ENCODE measurements around the gene RAB25. TPM values are rescaled to one million over a fixed set of nuclear protein-coding genes. Genes with fewer than 3 reads are reported as not detected.
A peak's percentile ranks its signal among the peaks of the same experiment; 100 is the strongest.

Gene RAB25
- total and polyA plus RNA-seq, 4 donors, result 0.67 to 2.0 (median 0.92) TPM

GRCh38 chr1:156091610-156092009, 30.6 kb downstream of the RAB25 start:
- WGBS, result 79% methylated on average over 2 of the region's 2 CpGs

DNA sequence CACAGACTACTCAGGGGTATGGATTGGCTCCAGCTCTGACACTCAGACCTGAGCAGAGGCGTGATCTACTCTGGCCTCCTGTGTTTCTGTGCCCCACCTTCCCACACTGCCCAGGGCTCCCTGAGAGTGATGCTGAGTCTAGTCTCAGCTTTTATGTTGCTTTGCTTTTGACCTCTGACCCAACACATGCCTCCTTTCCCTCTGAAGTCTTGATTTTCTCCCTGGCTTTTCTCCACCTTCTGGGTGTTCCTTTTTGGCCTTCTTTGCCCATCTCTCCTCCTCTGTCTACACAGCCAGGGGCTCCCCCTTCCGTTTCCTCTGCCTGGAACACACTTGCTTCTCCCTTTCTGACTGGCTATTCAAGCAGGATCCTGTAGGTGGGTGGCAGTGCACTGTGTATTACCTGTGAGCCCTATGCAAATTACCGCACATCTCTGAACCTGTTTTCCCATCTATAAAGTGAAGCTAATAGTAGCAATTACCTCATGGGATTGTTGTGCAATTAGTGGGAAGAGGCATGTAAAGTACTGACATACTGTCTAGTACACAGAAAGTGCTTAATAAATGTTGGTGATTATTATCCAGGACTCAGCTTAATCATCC, 35.0 kb downstream of the RAB25 start:
- Histone ChIP-seq H3K9ac (ENCODE audit: low read depth in 1 of 2, low read length in 2 of 2) (no peak overlapping the region), H3K9me3 (ENCODE audit: control insufficient read depth in 4 of 4, low read length in 3 of 4) (no peaks in the 10 kb centered on the region), H3K27ac (ENCODE audit: low read depth in 1 of 2, low read length in 2 of 2) (peak overlapping the region in 1 of 2 donors; percentile 35), H3K27me3 (ENCODE audit: control insufficient read depth in 4 of 4, insufficient read depth in 4 of 4, low read length in 3 of 4) (no peaks in the 10 kb centered on the region), H3K4me1 (ENCODE audit: control insufficient read depth in 4 of 4, insufficient read depth in 4 of 4, low read length in 3 of 4) (peaks cover 0 to 3% (median 2%) of the 10 kb centered on the region in 4 donors), H3K36me3 (ENCODE audit: control insufficient read depth in 4 of 4, insufficient read depth in 3 of 4, low read depth in 1 of 4, low read length in 3 of 4) (no peaks in the 10 kb centered on the region), H3K4me3 (ENCODE audit: low read depth in 1 of 3, low read length in 3 of 3) (no peak overlapping the region)
- TF ChIP-seq FOXA2 (IDR thresholded peaks at IDR 0.05), result no peak
- no peak for DNase-seq (ENCODE audit: low spot score)
- 90% methylated on average over 3 of the region's 3 CpGs for whole genome bisulfite sequencing

More at GRCh38 chr1:156091610-156092009, 30.6 kb downstream of the RAB25 start:
- no peak for TF ChIP-seq RAD21 (IDR thresholded peaks at IDR 0.05)
- no peak overlapping the region for H3K4me3 ChIP-seq (ENCODE audit: low read depth in 1 of 3, low read length in 3 of 3)
- H3K9ac ChIP-seq (ENCODE audit: low read depth in 1 of 2, low read length in 2 of 2), result no peak overlapping the region
- H3K27ac ChIP-seq (ENCODE audit: low read depth in 1 of 2, low read length in 2 of 2), result no peak overlapping the region
- H3K4me1 ChIP-seq (ENCODE audit: control insufficient read depth in 4 of 4, insufficient read depth in 4 of 4, low read length in 3 of 4), result peaks cover 0 to 10% (median 2%) of the 10 kb centered on the region in 4 donors
- H3K27me3 ChIP-seq (ENCODE audit: control insufficient read depth in 4 of 4, insufficient read depth in 4 of 4, low read length in 3 of 4), result no peaks in the 10 kb centered on the region
- H3K9me3 ChIP-seq (ENCODE audit: control insufficient read depth in 4 of 4, low read length in 3 of 4), result no peaks in the 10 kb centered on the region
- DNase-seq (ENCODE audit: low spot score), result no peak
- no peaks in the 10 kb centered on the region for H3K36me3 ChIP-seq (ENCODE audit: control insufficient read depth in 4 of 4, insufficient read depth in 3 of 4, low read depth in 1 of 4, low read length in 3 of 4)

DNA sequence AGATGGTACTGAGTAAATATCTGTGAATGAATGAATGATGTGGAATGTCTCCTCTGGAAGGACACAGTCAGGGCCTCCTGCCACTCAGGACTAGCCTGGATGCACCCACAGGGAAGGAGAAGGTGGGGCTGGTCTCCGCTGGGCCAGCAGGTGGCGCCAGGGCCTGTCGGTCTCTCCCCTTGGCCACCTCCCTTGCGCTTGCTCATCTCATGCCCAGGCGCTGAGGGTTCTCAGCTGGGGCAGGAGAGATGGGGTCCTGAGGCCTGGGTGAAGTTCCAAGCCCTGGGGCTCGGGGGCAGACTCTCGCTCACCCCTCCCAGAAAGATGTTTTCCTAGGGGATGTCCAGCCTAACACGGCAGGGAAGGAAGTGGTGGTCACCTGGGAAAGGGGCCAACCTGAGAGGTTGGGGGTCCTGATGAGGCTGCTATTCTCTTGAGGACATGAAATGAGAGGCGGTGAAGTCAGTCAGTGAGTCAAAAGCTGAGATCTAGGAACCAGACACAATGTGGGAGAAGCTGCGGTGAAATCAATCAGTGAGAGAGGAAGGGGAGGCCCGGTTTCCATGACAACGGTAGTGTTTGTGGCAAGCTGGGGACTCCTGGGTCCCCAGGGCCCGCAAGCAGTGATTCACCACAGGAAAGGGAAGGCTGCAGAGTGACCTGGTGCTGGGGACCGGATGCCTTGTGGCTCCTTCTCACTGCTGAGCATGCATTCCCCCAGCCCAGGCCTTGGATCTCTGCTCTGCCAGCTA, 35.9 kb downstream of the RAB25 start:
- Histone ChIP-seq H3K4me1 (ENCODE audit: control insufficient read depth in 4 of 4, insufficient read depth in 4 of 4, low read length in 3 of 4) (peaks cover 0 to 3% (median 2%) of the 10 kb centered on the region in 4 donors), H3K27me3 (ENCODE audit: control insufficient read depth in 4 of 4, insufficient read depth in 4 of 4, low read length in 3 of 4) (no peaks in the 10 kb centered on the region), H3K9me3 (ENCODE audit: control insufficient read depth in 4 of 4, low read length in 3 of 4) (no peaks in the 10 kb centered on the region), H3K9ac (ENCODE audit: low read depth in 1 of 2, low read length in 2 of 2) (no peak overlapping the region), H3K27ac (ENCODE audit: low read depth in 1 of 2, low read length in 2 of 2) (peak overlapping the region in 1 of 2 donors; percentile 35), H3K4me3 (ENCODE audit: low read depth in 1 of 3, low read length in 3 of 3) (no peak overlapping the region), H3K36me3 (ENCODE audit: control insufficient read depth in 4 of 4, insufficient read depth in 3 of 4, low read depth in 1 of 4, low read length in 3 of 4) (no peaks in the 10 kb centered on the region)
- peak; percentile 88 for DNase-seq (ENCODE audit: low spot score)
- TF ChIP-seq HNF4A (conservative IDR thresholded peaks at IDR 0.05) (no peak), RXRA (IDR thresholded peaks at IDR 0.05) (peak in 1 of 2 donors; percentile 5), NR2F2 (IDR thresholded peaks at IDR 0.05) (peak; percentile 55), RAD21 (IDR thresholded peaks at IDR 0.05) (peak; percentile 98 to 99)
- TF ChIP-seq, protein P1, sequence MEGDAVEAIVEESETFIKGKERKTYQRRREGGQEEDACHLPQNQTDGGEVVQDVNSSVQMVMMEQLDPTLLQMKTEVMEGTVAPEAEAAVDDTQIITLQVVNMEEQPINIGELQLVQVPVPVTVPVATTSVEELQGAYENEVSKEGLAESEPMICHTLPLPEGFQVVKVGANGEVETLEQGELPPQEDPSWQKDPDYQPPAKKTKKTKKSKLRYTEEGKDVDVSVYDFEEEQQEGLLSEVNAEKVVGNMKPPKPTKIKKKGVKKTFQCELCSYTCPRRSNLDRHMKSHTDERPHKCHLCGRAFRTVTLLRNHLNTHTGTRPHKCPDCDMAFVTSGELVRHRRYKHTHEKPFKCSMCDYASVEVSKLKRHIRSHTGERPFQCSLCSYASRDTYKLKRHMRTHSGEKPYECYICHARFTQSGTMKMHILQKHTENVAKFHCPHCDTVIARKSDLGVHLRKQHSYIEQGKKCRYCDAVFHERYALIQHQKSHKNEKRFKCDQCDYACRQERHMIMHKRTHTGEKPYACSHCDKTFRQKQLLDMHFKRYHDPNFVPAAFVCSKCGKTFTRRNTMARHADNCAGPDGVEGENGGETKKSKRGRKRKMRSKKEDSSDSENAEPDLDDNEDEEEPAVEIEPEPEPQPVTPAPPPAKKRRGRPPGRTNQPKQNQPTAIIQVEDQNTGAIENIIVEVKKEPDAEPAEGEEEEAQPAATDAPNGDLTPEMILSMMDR (IDR thresholded peaks at IDR 0.05; ENCODE audit: low read depth, low read length, missing input control), result peak; percentile 94
- WGBS, result 33% methylated on average over 14 of the region's 14 CpGs

- H3K36me3 ChIP-seq (ENCODE audit: control insufficient read depth in 4 of 4, insufficient read depth in 3 of 4, low read depth in 1 of 4, low read length in 3 of 4), result no peaks in the 10 kb centered on the region
- H3K27ac ChIP-seq (ENCODE audit: low read depth in 1 of 2, low read length in 2 of 2), result peak overlapping the region in 1 of 2 donors; percentile 39
- 93% methylated on average over 9 of the region's 9 CpGs for WGBS
- TF ChIP-seq HNF4A (conservative IDR thresholded peaks at IDR 0.05), result no peak
- no peak for TF ChIP-seq FOXA1 (IDR thresholded peaks at IDR 0.05)
- no peak for TF ChIP-seq RXRA (IDR thresholded peaks at IDR 0.05)
- TF ChIP-seq ZBTB33 (IDR thresholded peaks at IDR 0.05), result no peak
- no peak for TF ChIP-seq EGR1 (IDR thresholded peaks at IDR 0.05; ENCODE audit: low read depth in 2 of 2)
- no peak for TF ChIP-seq YY1 (IDR thresholded peaks at IDR 0.05)
- no peak for TF ChIP-seq RAD21 (IDR thresholded peaks at IDR 0.05)
- TF ChIP-seq JUND (IDR thresholded peaks at IDR 0.05), result no peak
- TF ChIP-seq GABPA (IDR thresholded peaks at IDR 0.05 in 1 of 2, conservative IDR thresholded peaks at IDR 0.05 in 1 of 2), result no peak
- no peak for DNase-seq (ENCODE audit: low spot score)
- no peaks in the 10 kb centered on the region for H3K9me3 ChIP-seq (ENCODE audit: control insufficient read depth in 4 of 4, low read length in 3 of 4)
- H3K4me1 ChIP-seq (ENCODE audit: control insufficient read depth in 4 of 4, insufficient read depth in 4 of 4, low read length in 3 of 4), result peaks cover 0 to 3% (median 2%) of the 10 kb centered on the region in 4 donors
- H3K9ac ChIP-seq (ENCODE audit: low read depth in 1 of 2, low read length in 2 of 2), result no peak overlapping the region
- no peaks in the 10 kb centered on the region for H3K27me3 ChIP-seq (ENCODE audit: control insufficient read depth in 4 of 4, insufficient read depth in 4 of 4, low read length in 3 of 4)
- H3K4me3 ChIP-seq (ENCODE audit: low read depth in 1 of 3, low read length in 3 of 3), result no peak overlapping the region
Observed at GRCh38 chr1:156097499-156098178, 36.7 kb downstream of the RAB25 start.
